NCI-H2227 treated with DMSO at 0.1 percent for 48 hours (cell line): ENCODE results near the gene SERPINF2.
A peak's percentile ranks its signal among the peaks of the same experiment; 100 is the strongest.
"Not testable (repeated sequence)": the region's sequence is repeated elsewhere in the genome, so short reads cannot be mapped to it uniquely, and the experiment has no call there.

ENCODE experiments used
- DNase-seq: peaks from one replicate; lab custom pipeline; 2025; lab: John Stamatoyannopoulos, UW

SERPINF2 gene

GRCh38 chr17:1762901-1763898 is 20.5 kb downstream of the SERPINF2 start:
- no peak for DNase-seq

DNA sequence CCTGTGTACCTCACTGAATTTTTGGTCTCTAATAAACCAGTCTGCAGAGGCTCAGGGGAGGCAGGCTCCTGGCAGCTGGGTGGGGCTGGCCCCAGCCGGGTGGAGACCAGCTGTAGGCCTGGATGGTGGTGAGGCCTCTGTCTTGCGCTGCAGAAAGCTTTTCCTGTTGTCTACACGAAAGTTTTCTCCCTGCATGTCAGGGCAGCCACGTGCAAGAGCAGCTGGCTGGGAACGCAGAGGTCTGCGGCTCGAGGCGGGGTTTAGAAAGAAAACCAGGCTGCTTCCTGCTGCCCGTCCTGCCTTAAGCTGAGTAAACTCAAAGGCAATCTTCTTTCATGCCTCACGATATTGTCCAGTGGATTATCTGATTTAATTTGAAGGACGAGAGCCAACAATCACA is 21.6 kb downstream of the SERPINF2 start:
- DNase-seq: no peak

GRCh38 chr17:1764705-1765104 is 22.0 kb downstream of the SERPINF2 start:
- not testable (repeated sequence) for DNase-seq

GRCh38 chr17:1765576-1765975 is 22.9 kb downstream of the SERPINF2 start:
- no peak for DNase-seq

DNA sequence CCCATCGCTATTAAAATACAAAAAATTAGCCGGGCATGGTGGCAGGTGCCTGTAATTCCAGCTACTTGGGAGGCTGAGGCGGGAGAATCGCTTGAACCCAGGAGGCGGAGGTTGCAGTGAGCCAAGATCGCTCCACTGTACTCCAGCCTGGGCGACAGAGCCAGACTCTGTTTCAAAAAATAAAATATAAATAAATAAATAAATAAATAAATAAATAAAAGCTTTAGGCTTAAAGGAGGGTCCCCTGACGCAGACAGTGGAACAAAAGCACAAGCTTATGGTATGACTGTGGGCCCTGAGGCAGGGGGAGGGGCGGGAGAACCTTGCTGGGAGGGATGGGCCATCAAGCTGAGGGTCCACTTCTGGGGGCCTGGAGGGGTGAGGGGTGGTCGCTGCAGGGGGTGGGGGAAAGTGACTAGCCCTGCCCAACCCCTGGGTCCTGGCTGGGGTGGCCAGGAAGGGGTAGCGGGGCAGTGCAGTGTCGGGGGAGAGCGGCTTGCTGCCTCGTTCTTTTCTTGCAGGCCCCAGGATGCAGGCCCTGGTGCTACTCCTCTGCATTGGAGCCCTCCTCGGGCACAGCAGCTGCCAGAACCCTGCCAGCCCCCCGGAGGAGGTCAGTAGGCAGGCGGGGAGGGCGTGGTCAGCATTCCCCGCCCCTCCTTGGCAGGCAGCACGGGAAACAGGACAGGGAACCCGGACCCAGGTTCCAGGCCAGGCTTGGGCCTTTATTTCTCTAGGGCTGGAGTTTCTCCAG is 23.9 kb downstream of the SERPINF2 start:
- DNase-seq: no peak

- no peak for DNase-seq
Observed at GRCh38 chr17:1767358-1767757, 24.7 kb downstream of the SERPINF2 start.

DNA sequence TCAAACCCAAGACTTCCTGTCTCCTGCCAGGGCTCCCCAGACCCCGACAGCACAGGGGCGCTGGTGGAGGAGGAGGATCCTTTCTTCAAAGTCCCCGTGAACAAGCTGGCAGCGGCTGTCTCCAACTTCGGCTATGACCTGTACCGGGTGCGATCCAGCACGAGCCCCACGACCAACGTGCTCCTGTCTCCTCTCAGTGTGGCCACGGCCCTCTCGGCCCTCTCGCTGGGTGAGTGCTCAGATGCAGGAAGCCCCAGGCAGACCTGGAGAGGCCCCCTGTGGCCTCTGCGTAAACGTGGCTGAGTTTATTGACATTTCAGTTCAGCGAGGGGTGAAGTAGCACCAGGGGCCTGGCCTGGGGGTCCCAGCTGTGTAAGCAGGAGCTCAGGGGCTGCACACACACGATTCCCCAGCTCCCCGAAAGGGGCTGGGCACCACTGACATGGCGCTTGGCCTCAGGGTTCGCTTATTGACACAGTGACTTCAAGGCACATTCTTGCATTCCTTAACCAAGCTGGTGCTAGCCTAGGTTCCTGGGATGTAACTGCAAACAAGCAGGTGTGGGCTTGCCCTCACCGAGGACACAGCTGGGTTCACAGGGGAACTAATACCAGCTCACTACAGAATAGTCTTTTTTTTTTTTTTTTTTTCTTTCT is 27.3 kb downstream of the SERPINF2 start:
- no peak for DNase-seq

GRCh38 chr17:1773000-1773695 is 30.5 kb downstream of the SERPINF2 start:
- not testable (repeated sequence) for DNase-seq

- DNase-seq: no peak
Observed at GRCh38 chr17:1773696-1774181, 31.1 kb downstream of the SERPINF2 start.

- no peak for DNase-seq
Observed at GRCh38 chr17:1774390-1775176, 31.9 kb downstream of the SERPINF2 start.

DNA sequence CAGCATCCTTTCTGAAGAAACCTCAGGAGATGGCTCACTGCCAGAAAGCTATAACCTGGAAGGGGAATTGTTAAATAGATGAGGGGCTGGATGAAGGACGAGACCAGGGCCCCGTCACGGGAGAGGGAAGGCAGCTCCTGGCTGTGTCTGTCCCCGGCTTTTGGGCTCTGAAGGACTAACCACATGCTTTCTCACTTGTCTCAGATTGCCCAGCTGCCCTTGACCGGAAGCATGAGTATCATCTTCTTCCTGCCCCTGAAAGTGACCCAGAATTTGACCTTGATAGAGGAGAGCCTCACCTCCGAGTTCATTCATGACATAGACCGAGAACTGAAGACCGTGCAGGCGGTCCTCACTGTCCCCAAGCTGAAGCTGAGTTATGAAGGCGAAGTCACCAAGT is 33.7 kb downstream of the SERPINF2 start:
- DNase-seq: no peak

- DNase-seq: no peak
Observed at GRCh38 chr17:1776857-1777256, 34.2 kb downstream of the SERPINF2 start.

- no peak for DNase-seq
Observed at GRCh38 chr17:1779571-1780131, 37.0 kb downstream of the SERPINF2 start.

DNA sequence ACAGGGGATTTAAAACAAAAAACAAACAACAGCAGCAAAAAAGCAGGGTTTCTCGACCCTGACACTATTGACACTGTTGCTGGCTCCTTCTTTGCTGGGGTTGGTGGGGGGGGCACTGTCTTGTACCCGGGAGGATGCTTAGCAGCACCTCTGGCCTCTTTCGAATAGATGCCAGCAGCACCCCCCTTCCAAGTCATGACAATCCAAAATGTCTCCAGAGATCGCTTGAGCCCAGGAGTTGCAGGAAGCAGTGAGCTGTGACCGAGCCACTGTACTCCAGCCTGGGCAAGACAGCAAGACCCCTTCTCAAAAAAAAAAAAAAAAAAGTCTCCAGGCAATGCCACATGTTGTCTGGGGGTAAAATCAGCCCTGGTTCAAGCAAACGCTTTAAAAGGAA is 39.5 kb downstream of the SERPINF2 start:
- DNase-seq: no peak

- DNase-seq: no peak
Observed at GRCh38 chr17:1783271-1783670, 40.6 kb downstream of the SERPINF2 start.

- DNase-seq: peak; percentile 10
Observed at GRCh38 chr17:1783834-1784611, 41.4 kb downstream of the SERPINF2 start.

DNA sequence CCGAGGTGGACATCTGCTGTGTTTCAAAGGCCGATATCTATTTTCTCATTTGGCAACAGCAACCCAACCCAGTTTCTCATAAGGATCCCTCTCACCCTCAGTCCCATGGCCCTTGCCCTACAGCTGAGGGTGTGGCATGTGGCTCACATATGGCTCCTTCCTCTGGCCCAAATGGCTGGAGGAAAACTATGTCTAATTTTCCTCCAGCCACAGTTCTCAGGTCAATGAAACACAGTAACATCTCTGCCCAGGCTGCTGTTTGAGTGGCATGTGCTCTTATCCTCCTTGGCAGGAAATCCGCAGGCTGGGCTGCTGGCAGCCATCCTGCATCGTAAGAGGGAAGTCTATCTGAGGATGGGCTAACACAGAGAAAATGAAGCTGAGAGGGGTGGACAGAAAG is 43.3 kb downstream of the SERPINF2 start:
- DNase-seq: no peak

DNA sequence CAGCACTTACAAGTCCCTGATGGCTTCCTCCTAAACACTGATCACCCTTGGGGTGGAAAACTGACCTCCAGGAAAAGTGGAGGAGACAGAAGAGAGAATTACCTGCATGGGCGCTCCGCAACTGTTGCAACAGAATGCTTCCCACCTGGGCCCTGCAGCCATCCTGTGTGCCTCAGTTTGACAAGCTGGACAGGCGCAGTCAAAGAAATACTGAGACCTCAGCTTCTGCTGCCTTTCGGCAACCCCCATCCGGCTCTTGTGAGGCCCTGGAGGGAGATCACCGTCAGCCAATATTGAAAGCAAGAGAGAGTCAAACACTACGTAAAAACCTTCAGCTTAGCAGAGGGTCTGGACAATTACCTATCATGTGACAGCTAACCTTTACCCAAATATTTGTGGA is 44.0 kb downstream of the SERPINF2 start:
- no peak for DNase-seq

DNA sequence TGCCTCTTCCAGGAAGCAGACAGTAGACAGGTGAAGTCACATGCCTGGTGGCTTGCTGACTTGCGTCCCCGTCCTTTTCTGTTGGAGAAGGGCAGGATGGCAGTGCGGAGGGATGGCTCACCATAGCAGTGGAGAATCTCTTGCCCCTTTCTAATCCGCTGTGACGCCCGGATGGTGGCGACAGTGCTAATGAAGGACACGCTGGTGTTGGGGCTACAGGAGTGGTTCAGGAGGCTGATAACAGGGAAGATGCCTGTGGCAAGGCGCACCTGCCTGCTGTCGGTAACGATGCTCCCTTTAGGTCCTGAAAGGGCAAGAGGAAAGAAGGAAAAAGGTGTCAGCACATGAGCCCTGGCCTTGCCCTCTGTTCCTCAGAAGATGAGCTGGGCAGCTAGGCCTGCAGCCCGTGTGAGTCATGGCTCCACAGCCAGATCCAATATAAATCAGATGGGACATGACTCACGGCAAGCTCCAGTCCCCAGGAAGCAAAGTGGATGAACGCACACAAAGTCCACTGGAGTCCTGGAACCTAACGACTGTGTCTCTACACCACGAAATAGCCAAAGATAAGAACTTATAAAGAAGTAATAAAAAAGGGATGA is 44.7 kb downstream of the SERPINF2 start:
- no peak for DNase-seq
